Erythroblast (primary cell): Measurements from ENCODE around the gene METRN.

Source experiments
- GATA1 ChIP-seq: IDR thresholded peaks from 2 replicates; pipeline ENCODE4 v1.6.1; 2011; ENCODE audit warnings: low read depth, mild to moderate bottlenecking, control low read depth, low read length, moderate library complexity
- POLR2A ChIP-seq: IDR thresholded peaks from 2 replicates; pipeline ENCODE4 v1.6.1; 2011; ENCODE audit warnings: mild to moderate bottlenecking, low read length

DNA sequence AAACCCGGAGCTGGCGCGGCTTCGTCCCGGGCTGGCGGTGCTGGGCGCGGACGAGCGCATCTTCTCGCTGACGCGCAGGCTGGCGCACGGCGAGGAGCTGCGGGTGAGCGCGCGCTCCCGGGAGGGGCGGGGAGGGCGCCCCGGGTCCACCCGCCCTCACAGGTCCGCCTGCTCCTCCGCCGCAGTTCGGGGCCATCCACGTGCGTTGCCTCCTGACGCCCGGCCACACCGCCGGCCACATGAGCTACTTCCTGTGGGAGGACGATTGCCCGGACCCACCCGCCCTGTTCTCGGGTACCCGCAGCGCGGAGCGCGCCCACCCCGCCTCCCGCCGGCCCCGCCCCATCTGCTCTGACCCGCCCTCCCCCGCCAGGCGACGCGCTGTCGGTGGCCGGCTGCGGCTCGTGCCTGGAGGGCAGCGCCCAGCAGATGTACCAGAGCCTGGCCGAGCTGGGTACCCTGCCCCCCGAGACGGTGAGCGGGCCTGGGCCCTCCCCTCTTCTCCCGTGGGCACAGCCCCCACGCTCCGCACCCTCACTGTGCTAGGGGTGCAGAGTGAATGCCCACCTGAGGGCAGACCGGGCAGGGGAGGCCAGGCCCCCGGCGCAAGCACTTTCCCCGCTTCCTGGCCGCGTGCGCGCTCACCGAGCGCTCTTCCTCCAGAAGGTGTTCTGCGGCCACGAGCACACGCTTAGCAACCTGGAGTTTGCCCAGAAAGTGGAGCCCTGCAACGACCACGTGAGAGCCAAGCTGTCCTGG, 13.4 kb downstream of the METRN start:
- TF ChIP-seq POLR2A (no peak), GATA1 (no peak)
